ENCODE data around the gene SCN2A. TPM values are rescaled to one million over a fixed set of nuclear protein-coding genes. Genes with fewer than 3 reads are reported as not detected.

Gene SCN2A
- total RNA-seq, 1 experiment from 2014 or later: not detected

GRCh38 chr2:165198181-165198580 is 41.0 kb upstream of the SCN2A start:
- intact Hi-C loops (cut with micrococcal nuclease; ENCODE audit: unreplicated experiment): no loop called here
- no peak for DNase-seq
- Mint-ChIP-seq H3K36me3 (ENCODE audit: insufficient read depth, unreplicated experiment) (no peaks in the 10 kb centered on the region), H3K9me3 (ENCODE audit: unreplicated experiment) (no peaks in the 10 kb centered on the region), H3K27me3 (ENCODE audit: insufficient read depth, unreplicated experiment) (peaks cover 16% of the 10 kb centered on the region), H3K4me3 (ENCODE audit: unreplicated experiment) (no peak overlapping the region), H3K27ac (ENCODE audit: unreplicated experiment) (no peak overlapping the region), H3K4me1 (ENCODE audit: low read depth, unreplicated experiment) (no peaks in the 10 kb centered on the region)
- H3K27me3 ChIP-seq (replicated peaks; ENCODE audit: control insufficient read depth, insufficient read depth, low read length): no peaks in the 10 kb centered on the region
- no peaks in the 10 kb centered on the region for H3K36me3 ChIP-seq (ENCODE audit: control insufficient read depth, insufficient read depth, low read length)
- H3K4me3 ChIP-seq (ENCODE audit: low read depth, low read length): no peak overlapping the region
- TF ChIP-seq CTCF (IDR thresholded peaks at IDR 0.05; ENCODE audit: insufficient read depth in 1 of 2, low read depth in 1 of 2, low read length in 1 of 2, severe bottlenecking in 1 of 2, unreplicated experiment in 1 of 2): no peak
- H3K9me3 ChIP-seq: no peaks in the 10 kb centered on the region; the same call in 1 of the 2 replicates
- ChIA-PET POLR2A (no interaction called here), CTCF (interaction anchor here (0.6 kb wide), 1 partner anchor 33 kb away, joined by 3 read pairs; no protein-coding TSS in a partner anchor)
- BruUV-seq (replicated peaks): no TSS peak
- no peaks in the 10 kb centered on the region for H3K4me1 ChIP-seq

- Histone ChIP-seq H3K9me3 (no peaks in the 10 kb centered on the region; the same call in 1 of the 2 replicates), H3K4me3 (ENCODE audit: low read depth, low read length) (no peak overlapping the region), H3K27me3 (replicated peaks; ENCODE audit: control insufficient read depth, insufficient read depth, low read length) (no peaks in the 10 kb centered on the region), H3K36me3 (ENCODE audit: control insufficient read depth, insufficient read depth, low read length) (no peaks in the 10 kb centered on the region), H3K4me1 (no peaks in the 10 kb centered on the region)
- H3K36me3 Mint-ChIP-seq (ENCODE audit: insufficient read depth, unreplicated experiment): no peaks in the 10 kb centered on the region
- H3K27me3 Mint-ChIP-seq (ENCODE audit: insufficient read depth, unreplicated experiment): peaks cover 3% of the 10 kb centered on the region
- no peak overlapping the region for H3K27ac Mint-ChIP-seq (ENCODE audit: unreplicated experiment)
- no peak for TF ChIP-seq CTCF (IDR thresholded peaks at IDR 0.05; ENCODE audit: insufficient read depth in 1 of 2, low read depth in 1 of 2, low read length in 1 of 2, severe bottlenecking in 1 of 2, unreplicated experiment in 1 of 2)
- intact Hi-C loops (cut with micrococcal nuclease; ENCODE audit: unreplicated experiment): loop anchor here (5.0 kb wide), 1 partner anchor 465 kb away; no protein-coding TSS in a partner anchor
- DNase-seq: no peak
- H3K4me1 Mint-ChIP-seq (ENCODE audit: low read depth, unreplicated experiment): no peaks in the 10 kb centered on the region
- no peaks in the 10 kb centered on the region for H3K9me3 Mint-ChIP-seq (ENCODE audit: unreplicated experiment)
- CTCF ChIA-PET: no interaction called here
- no TSS peak for BruUV-seq (replicated peaks)
- POLR2A ChIA-PET: no interaction called here
- H3K4me3 Mint-ChIP-seq (ENCODE audit: unreplicated experiment): no peak overlapping the region
Measured at GRCh38 chr2:165202239-165202638, 37.0 kb upstream of the SCN2A start.

- H3K36me3 ChIP-seq (ENCODE audit: control insufficient read depth, insufficient read depth, low read length): no peaks in the 10 kb centered on the region
- intact Hi-C loops (cut with micrococcal nuclease; ENCODE audit: unreplicated experiment): loop anchor here (1.0 to 5.0 kb wide), 4 partner anchors 64 to 467 kb away; no protein-coding TSS in a partner anchor
- no peaks in the 10 kb centered on the region for H3K36me3 Mint-ChIP-seq (ENCODE audit: insufficient read depth, unreplicated experiment)
- ChIA-PET CTCF (interaction anchor here (0.6 to 2.5 kb wide), 18 partner anchors 8 to 1566 kb away, joined by 3 to 74 read pairs (median 4); no protein-coding TSS in a partner anchor), POLR2A (interaction anchor here (0.6 kb wide), 2 partner anchors 39 to 191 kb away, joined by 4 read pairs; no protein-coding TSS in a partner anchor)
- H3K4me1 Mint-ChIP-seq (ENCODE audit: low read depth, unreplicated experiment): no peaks in the 10 kb centered on the region
- no peak within 1 kb of the TSS for H3K4me3 Mint-ChIP-seq (ENCODE audit: unreplicated experiment)
- no TSS peak for BruUV-seq (replicated peaks)
- H3K9me3 Mint-ChIP-seq (ENCODE audit: unreplicated experiment): no peaks in the 10 kb centered on the region
- no peak within 1 kb of the TSS for H3K4me3 ChIP-seq (ENCODE audit: low read depth, low read length)
- no peaks in the 10 kb centered on the region; the same call in 1 of the 2 replicates for H3K9me3 ChIP-seq
- no peaks in the 10 kb centered on the region for H3K27me3 ChIP-seq (replicated peaks; ENCODE audit: control insufficient read depth, insufficient read depth, low read length)
- no peaks in the 10 kb centered on the region for H3K27me3 Mint-ChIP-seq (ENCODE audit: insufficient read depth, unreplicated experiment)
- DNase-seq: peak; percentile 40 to 58
- no peaks in the 10 kb centered on the region for H3K4me1 ChIP-seq
- no peak within 1 kb of the TSS for H3K27ac Mint-ChIP-seq (ENCODE audit: unreplicated experiment)
- peak; percentile 67 to 80 for TF ChIP-seq CTCF (IDR thresholded peaks at IDR 0.05; ENCODE audit: insufficient read depth in 1 of 2, low read depth in 1 of 2, low read length in 1 of 2, severe bottlenecking in 1 of 2, unreplicated experiment in 1 of 2)
Measured at GRCh38 chr2:165203689-165204559, 35.3 kb upstream of the SCN2A start, which contains the start of gene SCN3A. TSS of gene SCN3A (minus strand) at chr2:165204050. CDS start at chr2:165176394, 27,656 bp downstream.

Data from Caco-2 (cell line).